ENCODE measurements around the gene UBE2J1.
"Not testable (repeated sequence)": the region's sequence is repeated elsewhere in the genome, so short reads cannot be mapped to it uniquely, and the experiment has no call there.

The UBE2J1 gene

DNA sequence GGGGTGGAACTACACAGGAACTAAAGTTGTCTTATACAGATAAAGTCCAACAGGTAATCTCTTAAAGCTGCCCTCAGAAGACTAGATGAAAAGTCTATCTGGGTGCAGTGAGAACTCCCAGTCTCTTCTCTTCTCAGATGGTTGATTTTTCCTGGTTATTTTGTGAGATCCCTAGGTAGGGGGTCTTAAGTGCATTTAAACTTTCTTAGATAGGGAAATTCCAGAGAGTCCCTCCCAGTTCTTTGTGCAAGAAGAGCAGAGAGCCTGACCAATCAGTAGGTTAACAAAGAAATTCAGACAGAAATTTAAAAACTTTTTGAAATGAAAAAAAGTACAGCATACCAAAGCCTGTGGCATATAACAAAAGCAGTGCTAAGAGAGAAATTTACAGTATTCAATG is 35.5 kb downstream of the UBE2J1 start:
- DNase-seq (ENCODE audit: low spot score): no peak

DNA sequence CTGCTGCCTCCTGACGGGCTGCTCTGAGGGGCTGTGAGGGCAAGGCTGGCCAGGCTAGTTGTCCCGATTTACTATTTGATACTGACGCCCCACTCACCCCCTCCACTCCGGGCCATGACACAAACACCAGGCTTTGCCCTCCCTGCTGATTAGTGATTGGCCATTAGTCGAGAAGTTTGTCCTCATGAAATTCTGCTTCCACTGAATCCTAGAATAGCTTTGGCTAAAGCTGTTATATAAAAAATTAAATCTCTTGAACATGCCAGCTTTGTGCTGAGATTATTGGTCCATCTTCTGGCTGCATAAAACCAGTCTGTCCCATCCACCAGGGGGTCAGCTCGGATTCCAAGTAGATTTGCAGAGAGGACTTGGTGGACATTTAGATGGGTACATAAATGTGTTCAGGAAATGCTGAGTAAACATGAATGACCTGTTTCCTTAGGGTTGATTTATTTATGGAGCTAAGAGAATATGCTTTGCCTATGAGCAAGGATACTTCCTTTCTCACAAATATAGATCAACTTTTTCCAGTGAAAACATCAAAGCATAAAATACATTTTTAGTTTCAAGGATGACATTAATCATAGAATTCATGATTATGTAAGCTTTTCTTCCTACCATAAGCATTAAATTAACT is 37.2 kb downstream of the UBE2J1 start, which contains the start of gene GABRR2:
GABRR2 (minus strand) TSS at position 51 of the 637 bp plus-strand sequence. CDS start 134 bp downstream, outside the sequence.
- no peak for DNase-seq (ENCODE audit: low spot score)

DNA sequence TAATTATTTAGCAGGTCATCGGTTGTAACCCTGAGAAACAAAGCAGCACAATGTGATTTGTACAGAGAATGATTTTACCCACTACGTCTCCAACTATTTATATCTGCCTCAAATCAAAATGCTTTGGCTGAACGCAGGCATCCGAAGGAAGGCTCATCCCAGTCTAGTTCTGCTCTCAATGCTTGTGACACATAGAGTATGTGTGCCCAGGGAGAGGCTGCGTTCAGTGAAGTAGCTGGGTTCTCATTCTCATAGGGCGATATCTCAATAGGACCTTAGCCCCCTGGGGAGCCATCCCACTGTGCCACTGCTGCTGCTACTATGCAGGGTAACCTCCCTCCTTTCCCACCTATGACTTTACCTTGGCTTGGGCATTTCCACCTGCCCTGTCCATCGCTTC is 37.8 kb downstream of the UBE2J1 start:
- no peak for DNase-seq (ENCODE audit: low spot score)

DNA sequence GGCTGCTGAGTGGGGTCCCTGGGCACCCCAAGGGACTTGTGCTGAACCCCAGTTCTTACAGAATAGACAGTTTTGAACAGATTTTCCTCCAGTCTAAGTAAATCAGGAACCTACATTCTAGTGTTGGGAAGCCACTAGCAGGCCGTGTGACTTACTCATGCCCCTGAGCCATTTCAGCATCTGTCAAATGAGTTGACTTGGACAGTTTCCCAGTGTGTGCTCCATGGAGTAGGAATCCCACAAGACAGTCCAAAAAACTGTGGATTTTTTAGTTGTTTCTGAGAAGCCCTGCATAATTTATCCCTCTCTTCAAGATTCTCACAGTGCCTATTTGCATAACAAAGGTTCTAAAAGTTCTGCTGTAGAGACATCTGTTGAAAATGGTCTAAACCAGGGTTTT is 39.5 kb downstream of the UBE2J1 start:
- no peak for DNase-seq (ENCODE audit: low spot score)

DNA sequence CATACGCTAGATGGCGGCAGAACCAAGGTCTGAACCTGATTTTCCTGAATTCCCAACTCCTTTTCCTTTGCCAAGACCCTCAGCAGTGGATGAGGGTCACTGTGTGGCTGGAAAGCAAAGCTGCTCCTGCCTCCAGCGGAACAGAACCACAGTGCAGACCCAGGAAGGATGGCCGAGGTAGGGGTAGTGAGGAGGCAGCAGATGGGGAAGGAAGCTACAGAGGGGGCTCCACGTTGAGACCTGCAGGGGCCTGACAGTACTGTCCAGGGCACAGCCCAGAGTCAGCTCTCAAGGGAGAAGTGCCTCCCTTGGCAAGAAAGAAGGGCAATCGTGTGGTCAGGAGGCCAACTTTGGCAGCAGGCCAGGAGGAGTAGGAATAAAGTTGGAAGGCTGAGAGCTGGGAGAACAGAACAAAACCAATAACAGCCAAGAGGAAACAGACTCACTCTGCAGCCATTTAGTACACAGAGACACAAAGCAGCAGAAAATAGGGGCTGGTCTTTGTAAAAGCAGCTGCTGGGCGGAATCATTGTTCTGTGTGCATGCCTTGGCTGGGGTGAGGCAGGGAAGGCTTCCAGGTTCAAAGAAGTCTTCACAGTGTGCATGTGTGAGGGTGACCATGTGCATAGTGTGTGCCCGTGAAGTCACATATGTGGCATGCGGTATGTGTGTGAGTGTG is 40.5 kb downstream of the UBE2J1 start:
- DNase-seq (ENCODE audit: low spot score): peak; percentile 80

DNA sequence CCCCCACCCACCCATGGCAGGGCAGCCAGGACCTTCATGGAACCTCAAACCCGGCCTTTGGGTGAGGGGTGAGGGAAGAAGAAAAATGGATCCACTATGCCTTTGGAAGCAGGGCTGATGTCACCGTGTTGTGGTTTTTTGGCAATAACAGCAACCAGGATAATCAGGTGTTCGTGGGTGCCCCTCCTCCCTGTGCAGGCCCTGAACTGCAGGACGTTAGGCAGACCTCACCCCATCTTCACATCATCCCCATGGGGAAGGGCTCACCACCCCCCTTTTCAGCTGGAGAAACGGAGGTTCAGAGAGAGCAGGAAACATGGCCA is 41.0 kb downstream of the UBE2J1 start:
- no peak for DNase-seq (ENCODE audit: low spot score)

DNA sequence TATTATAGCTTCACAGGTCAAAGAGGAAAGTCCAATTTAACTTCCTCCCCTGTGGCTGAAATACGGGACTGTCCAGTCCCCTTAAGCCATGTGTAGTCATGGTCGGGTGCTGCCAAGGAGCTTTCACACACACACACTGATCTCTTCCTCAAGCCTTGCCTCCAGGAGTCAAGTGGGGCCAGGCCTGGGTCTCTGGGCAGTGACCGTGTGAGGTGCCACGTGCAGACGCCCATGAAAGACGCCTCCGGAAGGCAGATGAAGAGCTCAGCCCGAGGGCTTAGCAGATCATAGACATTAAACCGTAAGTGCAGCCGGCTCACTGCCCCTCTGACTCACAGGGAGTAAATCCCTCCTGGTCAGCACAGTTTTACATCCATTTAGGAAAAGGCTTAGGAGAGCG is 41.6 kb downstream of the UBE2J1 start:
- no peak for DNase-seq (ENCODE audit: low spot score)

DNA sequence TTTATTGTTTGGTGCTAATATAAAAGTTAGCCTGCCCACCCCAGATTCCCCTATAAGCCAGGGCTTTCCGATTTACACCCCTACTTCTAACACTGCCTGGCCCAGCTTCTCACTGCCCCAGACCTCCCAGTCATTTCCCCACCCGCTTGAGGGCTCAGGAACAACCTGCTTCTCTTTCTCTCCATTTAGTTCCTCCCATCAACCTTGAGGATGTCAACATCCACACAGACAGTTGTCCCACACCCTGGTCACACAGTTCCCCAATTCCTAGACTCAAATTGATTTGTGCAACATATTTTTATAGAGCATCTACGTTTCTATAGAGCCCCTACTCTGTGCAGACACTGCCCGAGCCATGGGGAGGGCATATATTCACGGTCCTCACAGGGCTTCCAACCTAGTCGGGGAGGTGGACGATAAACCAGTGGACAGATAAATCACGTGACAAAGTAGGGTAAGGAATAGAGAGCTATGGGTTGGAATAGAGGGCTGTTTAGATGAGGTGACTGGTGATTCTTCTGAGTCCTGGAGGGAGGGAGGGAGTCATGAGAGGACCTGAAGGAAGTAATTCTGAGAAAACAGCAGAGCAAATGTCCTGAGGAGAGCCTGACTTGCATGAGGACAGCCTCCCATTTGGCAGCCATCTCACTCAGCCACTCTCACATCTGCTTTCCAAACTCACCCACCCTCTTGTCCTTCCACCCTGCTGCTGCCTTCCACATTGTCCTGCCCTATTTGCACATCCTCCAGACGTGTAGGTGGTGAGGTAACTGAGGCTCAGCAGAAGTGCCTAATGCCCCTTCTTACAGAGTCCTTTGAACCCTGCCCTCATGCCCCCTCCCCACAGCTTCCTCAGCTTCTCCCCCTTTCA is 43.8 kb downstream of the UBE2J1 start:
- no peak for DNase-seq (ENCODE audit: low spot score)

DNA sequence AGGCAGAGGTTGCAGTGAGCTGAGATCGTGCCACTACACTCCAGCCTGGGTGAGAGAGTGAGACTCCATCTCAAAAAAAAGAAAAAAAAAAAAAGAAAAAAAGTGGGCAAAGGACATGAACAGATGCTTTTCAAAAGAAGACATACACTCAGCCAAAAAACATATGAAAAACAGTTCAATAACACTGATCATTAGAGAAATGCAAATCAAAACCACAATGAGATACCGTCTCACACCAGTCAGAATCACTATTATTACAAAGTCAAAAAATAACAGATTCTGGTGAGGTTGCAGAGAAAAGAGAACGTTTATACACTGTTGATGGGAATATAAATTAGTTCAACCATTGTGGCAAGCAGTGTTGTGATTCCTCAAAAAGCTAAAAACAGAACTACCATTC is 48.0 kb downstream of the UBE2J1 start:
- not testable (repeated sequence) for DNase-seq (ENCODE audit: low spot score)

DNA sequence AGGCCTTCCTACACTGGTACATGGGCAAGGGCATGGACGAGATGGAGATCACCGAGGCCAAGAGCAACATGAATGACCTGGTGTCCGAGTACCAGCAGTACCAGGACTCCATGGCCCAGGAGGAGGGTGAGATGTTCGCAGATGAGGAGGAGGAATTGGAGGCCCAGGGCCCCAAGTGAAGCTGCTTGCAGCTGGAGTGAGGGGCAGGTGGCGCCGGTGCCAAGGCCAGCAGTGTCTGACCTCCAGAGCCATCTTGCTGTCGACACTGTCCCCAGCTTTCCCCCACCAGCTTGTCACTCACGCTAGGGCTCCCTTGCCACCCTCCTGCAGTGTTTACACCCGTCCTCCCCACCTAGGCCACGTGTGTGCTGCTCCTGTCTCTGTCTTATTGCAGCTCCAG is 49.6 kb downstream of the UBE2J1 start:
- DNase-seq (ENCODE audit: low spot score): no peak

DNA sequence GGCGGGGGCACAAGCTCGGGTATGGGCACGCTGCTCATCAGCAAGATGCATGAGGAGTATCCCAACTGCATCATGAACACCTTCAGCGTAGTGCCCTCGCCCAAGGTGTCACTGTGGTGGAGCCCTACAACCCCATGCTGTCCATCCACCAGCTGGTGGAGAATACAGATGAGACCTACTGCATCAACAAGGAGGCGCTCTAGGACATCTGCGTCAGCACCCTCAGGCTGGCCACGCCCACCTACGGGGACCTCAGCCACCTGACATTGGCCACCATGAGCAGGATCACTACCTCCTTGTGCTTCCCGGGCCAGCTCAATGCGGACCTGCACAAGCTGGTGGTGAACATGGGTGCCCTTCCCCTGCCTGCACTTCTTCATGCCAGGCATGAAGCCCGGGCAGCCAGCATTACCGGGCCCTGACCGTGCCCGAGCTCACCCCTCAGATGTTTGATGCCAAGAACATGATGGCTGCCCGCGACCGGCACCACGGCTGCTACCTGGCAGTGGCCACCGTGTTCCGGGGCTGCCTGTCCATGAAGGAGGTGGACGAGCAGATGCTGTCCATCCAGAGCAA is 50.2 kb downstream of the UBE2J1 start:
- DNase-seq (ENCODE audit: low spot score): no peak

DNA sequence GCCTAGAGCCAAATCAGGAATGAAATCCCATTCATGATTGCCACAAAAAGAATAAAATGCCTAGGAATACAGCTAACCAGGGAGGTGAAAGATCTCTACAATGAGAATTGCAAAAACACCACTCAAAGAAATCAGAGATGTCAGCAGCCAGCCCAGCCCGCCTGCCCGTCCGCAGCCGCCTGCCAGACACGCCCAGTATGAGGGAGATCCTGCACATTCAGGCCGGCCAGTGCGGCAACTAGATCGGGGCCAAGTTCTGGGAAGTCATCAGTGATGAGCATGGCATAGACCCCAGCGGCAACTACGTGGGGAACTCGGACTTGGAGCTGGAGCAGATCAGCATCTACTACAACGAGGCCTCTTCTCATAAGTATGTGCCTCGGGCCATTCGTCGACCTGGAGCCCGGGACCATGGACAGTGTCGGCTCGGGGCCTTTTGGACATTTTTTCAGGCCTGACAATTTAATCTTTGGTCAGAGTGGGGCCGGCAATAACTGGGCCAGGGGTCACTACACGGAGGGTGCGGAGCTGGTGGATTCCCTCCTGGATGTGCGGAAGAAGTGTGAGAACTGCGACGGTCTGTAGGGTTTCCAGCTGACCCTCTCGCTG is 50.8 kb downstream of the UBE2J1 start:
- DNase-seq (ENCODE audit: low spot score): no peak

DNA sequence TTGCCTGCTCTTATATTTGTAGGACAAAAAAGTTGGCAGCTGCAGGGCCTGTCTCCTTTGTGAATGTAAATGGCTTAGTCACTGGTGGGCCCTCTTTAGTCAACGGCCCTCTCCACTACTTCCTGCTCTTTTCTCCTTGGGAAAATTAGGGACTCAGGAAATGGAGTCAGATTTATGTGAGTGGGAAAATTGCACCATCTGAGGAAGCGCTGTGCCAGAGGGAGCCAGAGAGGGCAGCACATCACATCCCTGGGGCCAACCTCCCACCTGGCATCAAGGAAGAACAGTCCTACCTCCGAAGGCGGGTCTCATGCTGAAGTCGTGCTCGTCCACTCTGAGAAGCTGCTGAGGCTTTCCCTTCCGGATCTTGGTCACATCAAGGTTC is 53.1 kb downstream of the UBE2J1 start:
- DNase-seq (ENCODE audit: low spot score): no peak

DNA sequence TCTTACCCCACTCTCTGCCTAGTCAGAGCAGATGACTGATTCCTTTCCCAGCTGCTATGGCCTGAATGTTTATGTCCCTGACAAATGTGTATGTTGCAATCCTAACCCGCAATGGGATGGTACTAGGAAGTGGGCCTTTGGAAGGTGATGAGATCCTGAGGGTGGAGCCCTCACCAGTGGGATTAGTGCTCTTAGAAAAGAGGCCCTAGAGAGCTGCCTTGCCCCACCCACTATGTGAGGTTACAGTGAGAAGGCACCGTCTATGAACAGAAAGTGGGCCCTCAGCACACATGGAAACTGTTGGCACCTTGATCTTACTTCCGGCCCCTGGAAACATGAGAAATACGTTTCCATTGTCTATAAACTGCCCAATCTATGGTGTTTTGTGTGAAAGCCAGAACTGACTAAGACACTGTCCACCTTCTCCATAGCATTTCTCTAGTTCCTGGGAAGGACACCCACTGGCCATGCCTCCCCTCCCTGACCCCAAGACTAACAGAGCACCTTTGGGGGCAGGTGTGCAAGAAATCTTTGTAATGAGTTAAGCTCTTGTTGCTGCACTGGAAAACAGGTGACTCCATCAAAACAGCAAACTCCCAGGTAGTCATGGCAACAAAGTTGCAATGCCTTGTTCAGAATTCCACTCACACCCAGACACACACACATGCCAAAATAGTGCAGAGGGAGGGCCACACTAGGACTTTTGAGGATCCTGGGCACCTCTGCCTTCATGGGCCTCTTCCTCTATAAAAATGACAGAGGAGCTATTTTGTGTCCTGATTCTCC is 53.6 kb downstream of the UBE2J1 start:
- DNase-seq (ENCODE audit: low spot score): no peak

DNA sequence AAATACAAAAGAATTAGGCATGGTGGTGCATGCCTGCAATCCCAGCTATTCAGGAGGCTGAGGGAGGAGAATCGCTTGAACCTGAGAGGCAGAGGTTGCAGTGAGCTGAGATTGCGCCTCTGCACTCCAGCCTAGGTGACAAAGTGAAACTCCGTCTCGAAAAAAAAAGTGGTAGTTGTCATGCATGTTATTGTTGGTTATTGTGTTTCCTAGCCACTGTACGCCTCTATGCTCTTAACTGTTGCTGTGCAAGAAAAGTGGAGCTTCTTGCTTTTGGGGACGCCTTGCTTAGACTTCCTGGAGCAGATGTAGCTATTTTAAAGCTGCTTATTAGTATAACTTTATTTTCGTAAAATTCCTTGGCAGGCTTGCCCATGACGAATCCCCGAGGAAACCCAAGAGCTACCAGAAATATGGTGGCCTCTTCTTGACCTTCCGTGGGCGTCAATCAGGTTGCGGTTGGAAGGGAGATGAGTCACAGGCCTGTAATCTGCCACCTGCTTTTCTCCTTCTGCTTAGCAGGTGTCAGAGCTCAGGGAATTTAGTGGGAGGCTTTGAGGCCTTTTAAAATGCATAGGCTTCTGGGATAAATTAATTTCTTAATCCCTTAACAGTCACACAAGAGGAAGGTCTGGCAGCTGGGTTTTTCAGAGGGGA is 54.7 kb downstream of the UBE2J1 start:
- no peak for DNase-seq (ENCODE audit: low spot score)

DNA sequence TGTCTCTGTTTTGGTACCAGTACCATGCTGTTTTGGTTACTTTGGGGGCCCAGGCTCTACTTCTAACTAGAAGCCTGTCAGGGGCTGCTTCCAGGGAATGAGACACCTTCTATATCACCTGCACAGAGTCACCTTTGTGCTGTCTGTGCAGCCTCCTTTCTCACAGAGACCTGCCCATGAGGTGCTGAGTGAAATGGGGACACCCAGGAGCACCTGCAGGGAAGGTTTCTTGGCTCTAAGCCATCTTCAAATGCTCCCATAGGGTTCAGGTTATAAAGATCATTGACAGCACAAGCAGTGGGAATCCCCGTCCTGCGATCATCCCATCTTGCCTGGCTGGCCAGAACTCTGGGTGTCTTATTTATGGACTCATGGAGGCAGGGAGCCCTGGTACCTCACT is 56.5 kb downstream of the UBE2J1 start:
- DNase-seq (ENCODE audit: low spot score): no peak

DNA sequence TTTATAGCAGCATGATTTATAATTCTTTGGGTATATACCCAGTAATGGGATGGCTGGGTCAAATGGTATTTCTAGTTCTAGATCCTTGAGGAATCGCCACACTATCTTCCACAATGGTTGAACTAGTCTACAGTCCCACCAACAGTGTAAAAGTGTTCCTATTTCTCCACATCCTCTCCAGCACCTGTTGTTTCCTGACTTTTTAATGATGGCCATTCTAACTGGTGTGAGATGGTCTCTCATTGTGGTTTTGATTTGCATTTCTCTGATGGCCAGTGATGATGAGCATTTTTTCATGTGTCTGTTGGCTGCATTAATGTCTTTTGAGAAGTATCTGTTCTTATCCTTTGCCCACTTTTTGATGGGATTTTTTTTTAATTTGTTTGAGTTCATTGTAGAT is 57.4 kb downstream of the UBE2J1 start:
- DNase-seq (ENCODE audit: low spot score): not testable (repeated sequence)

DNA sequence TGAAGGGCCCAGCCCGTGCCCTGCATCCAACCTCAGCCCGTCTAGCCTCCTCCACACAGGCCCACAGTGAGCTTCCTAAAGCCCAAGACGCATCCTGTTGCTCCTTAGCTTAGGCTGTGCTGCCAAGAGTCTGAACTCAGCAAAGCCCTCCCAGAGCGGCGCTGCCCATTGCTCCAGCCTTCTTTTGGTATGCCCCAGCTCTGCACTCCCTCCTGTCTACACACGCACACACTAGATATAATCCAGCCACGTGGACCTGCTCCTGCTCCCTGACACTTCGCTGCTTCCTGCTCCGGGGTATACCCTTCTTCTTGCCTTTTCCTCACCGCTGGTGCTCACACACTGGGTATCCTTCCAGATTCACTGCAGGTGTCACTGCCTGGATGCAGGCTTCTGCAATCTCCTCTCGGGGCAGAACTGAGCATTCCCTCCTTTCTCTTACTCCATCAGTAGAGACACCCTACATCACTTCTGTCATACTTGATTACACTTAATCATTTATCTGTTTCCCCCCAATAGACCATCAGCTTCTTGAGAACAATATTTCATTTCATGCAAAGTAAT is 61.2 kb downstream of the UBE2J1 start:
- DNase-seq (ENCODE audit: low spot score): no peak

DNA sequence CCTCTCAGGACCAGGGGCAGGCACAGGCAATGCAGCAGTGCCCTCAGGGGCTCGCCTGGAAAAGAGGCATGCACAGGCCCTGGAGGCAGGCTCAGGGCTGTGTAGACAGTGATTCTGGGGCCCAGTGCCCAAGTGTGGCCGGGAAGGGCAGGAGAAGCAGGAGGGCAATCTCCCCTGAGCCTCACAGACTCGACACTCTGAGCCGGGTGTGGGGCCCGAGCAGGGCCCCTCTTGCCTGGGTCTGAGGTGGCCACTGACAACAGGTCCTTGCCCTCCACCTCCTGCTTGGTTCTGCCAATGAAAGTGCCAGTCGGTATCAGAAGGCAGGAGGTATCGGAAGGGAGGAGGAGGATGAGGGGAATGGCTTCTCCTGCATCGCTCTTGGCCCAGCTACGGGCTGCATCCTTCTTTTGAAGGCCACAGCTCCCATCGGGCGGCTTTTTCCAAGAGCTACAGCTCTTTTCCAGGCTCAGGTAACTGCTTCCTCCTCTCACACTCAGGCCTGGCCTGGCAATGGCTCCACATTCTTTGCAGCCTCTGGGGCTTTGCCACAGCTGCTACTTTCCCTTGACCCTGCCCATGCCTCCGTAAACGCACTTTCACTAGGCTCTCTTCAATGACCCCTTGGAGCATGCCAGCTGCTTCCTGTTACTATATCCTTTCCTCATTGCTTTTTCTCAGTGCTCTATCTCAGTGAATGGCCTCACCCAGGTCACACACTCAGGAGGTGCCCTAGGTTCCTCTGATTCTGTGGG is 61.9 kb downstream of the UBE2J1 start:
- no peak for DNase-seq (ENCODE audit: low spot score)

DNA sequence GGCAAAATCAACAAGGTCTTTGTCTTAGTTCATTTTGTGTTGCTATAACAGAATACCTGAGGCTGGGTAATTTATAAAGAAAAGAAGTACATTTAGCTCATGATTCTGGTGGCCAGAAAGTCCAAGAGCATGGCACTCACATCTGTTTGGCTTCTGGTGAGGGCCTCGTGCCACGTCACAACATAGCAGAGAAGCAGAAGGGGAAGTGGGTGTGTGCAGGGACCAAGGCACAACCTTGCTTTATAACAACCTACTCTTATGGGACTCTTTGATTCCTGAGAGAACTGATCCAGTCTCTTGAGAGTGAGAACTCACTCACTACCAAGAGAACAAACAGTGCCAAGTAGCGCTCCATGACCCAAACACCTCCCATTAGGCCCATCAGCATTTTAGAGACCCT is 62.8 kb downstream of the UBE2J1 start:
- no peak for DNase-seq (ENCODE audit: low spot score)

Measured in ecto neural progenitor cell (in vitro differentiated cells).